Pancreas (tissue), 10 donors: Measurements from ENCODE around the gene RAPGEF4. TPM values are rescaled to one million over a fixed set of nuclear protein-coding genes. Genes with fewer than 3 reads are reported as not detected.
A peak's percentile ranks its signal among the peaks of the same experiment; 100 is the strongest.

ENCODE experiments used
- ATAC-seq, 4 donors: fragments of 200-7000 bp; cut with Tn5 transposase; one replicate each; pipeline versions ENCODE4 v1.8.0 to v1.9.1; 2020; ENCODE audit warnings: mild to moderate bottlenecking in 4 of 4, moderate library complexity in 4 of 4
- DNase-seq, 6 donors: peaks; one replicate each; pipeline ENCODE4 v3.0.0-alpha.2; 2020
- FAIRE-seq: peaks from 2 replicates; lab custom pipeline; 2012; peaks lifted over from hg19 to GRCh38; lab: Jason Lieb, UNC
- H3K27ac ChIP-seq, 4 donors: fragments of 200-600 bp; sonication (generic); 1 replicate in 3 of 4; 2 replicates in 1 of 4; pipeline versions ENCODE4 v1.5.0 to v1.8.0; 2020
- H3K27me3 ChIP-seq, 4 donors: fragments of 200-600 bp; one replicate each; pipeline ENCODE4 v1.8.0; 2021
- H3K36me3 ChIP-seq, 3 donors: fragments of 200-600 bp; sonication (generic) in 1 of 3; one replicate each; pipeline versions ENCODE4 v1.5.0 to v1.8.0; 2020 to 2021
- H3K4me1 ChIP-seq, 3 donors: fragments of 200-600 bp; one replicate each; pipeline ENCODE4 v1.8.0; 2021
- H3K4me3 ChIP-seq, 4 donors: fragments of 200-600 bp; sonication (generic) in 2 of 4; one replicate each; pipeline versions ENCODE4 v1.5.0 to v1.8.0; 2020 to 2021
- H3K9me3 ChIP-seq, 4 donors: fragments of 200-600 bp; one replicate each; pipeline ENCODE4 v1.8.0; 2021
- WGBS, 2 donors: extraction: QIAGEN DNeasy Blood & Tissue Kit; methylation state at CpG; one replicate each; pipeline ENCODE4 v1.1.7; 2013; 5-methylcytosine and 5-hydroxymethylcytosine counted together
- intact Hi-C, 3 donors: fragments of 100-400 bp; cut with DNase I; formaldehyde crosslinking; loops; one replicate each; pipeline versions ENCODE4 v1.11.1 to v1.14.2; 2022
- polyA plus RNA-seq, 2 donors: library from polyadenylated mRNA; stranded (reverse); fragments of 200-250 nt; gene quantifications; one replicate each; pipeline ENCODE4 v1.2.3, GENCODE V29; 2013
- total RNA-seq, 6 donors: library from RNA; stranded (reverse); fragmentation: NEBNext Ultra II Directional in 4 of 6; extraction: Animal tissue kit (Norgen Biotek cat#: 25700) in 4 of 6; gene quantifications; one replicate each; pipeline versions ENCODE4 v1.2.1 to v1.2.4, GENCODE V29; 2021 to 2023
- TF ChIP-seq, protein P1 (sequence below), 4 donors: fragments of 200-600 bp; sonication (generic) in 3 of 4; IDR thresholded peaks; one replicate each; pipeline versions ENCODE4 v1.5.0 to v1.8.0; 2021; ENCODE audit warnings: antibody characterized with exemption in 4 of 4
- donor health status: healthy with polysubstance abuse.
- donor health status: DM: no; HTN: no; CAD: no; lungs with moderate emphysema.
- donor health status: DM: no; HTN: no; CAD: no.
- donor health status: control.
- donor health status: control.
- donor health status: Bipolar disorder and iron deficiency.
- donor health status: DM: yes; HTN: yes; CAD: no.
- donor health status: DM: no; HTN: no; CAD: no.
- donor health status: DM: no; HTN: no; CAD: no.
- donor health status: DM: yes; HTN: yes; CAD: no.

The RAPGEF4 gene
- total and polyA plus RNA-seq, 8 donors = 2.1 to 9.0 (median 5.1) TPM

DNA sequence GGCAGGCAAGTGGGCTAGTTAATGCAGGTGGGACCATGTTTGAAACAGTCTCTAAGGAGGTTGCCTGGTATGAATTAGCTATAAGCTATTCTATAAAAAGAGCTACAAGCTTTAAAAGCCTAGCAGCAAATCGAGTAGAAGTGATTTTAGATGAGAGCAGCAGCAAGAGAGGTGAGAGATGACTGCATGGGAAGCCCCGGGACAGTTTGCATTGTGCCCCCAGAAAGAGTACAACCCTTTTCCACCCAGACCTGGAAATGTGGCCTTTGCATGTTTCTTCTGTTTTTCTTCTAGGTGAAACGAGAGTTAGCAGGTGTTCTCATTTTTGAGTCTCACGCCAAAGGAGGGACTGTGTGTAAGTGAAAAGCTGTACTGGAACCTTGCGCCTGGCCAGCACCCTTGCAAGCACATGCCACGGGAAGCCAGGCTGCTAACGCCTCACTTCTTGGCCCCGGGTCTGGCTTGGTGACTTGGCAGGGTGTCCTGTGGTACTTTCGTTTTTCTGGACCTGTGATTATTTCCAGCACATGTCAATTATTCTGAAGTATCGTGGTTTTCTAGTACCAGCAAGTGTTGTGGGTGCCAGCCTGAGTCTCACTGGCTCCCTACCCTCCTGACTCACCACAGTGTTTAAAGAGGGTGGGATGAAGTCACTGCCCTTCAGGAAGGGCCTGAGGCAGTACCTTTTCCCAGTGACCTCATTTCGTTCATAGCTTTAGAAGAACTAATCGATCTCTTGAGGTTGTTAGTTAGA, 249.7 kb downstream of the RAPGEF4 start:
- Histone ChIP-seq H3K27me3 (no peaks in the 10 kb centered on the region), H3K9me3 (no peaks in the 10 kb centered on the region), H3K4me3 (peak overlapping the region in 1 of 4 donors; percentile 15), H3K36me3 (no peaks in the 10 kb centered on the region), H3K27ac (peak overlapping the region in 2 of 4 donors; percentile 46 to 67), H3K4me1 (peaks cover 5 to 8% (median 7%) of the 10 kb centered on the region in 3 donors)
- FAIRE-seq (no peak), DNase-seq (peak; percentile 34 to 68 (median 64)), ATAC-seq (peak; percentile 94 to 97 (median 96))
- TF ChIP-seq, protein P1, sequence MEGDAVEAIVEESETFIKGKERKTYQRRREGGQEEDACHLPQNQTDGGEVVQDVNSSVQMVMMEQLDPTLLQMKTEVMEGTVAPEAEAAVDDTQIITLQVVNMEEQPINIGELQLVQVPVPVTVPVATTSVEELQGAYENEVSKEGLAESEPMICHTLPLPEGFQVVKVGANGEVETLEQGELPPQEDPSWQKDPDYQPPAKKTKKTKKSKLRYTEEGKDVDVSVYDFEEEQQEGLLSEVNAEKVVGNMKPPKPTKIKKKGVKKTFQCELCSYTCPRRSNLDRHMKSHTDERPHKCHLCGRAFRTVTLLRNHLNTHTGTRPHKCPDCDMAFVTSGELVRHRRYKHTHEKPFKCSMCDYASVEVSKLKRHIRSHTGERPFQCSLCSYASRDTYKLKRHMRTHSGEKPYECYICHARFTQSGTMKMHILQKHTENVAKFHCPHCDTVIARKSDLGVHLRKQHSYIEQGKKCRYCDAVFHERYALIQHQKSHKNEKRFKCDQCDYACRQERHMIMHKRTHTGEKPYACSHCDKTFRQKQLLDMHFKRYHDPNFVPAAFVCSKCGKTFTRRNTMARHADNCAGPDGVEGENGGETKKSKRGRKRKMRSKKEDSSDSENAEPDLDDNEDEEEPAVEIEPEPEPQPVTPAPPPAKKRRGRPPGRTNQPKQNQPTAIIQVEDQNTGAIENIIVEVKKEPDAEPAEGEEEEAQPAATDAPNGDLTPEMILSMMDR (IDR thresholded peaks at IDR 0.05) = no peak
- intact Hi-C loops = no loop called here
- 29 to 32% methylated on average over 12 of the region's 12 CpGs for WGBS, 2 donors

GRCh38 chr2:172986040-172986439, 250.4 kb downstream of the RAPGEF4 start:
- WGBS, 2 donors = 20 to 30% methylated on average over 2 of the region's 2 CpGs
- Histone ChIP-seq H3K4me1 (peaks cover 5 to 8% (median 7%) of the 10 kb centered on the region in 3 donors), H3K27me3 (no peaks in the 10 kb centered on the region), H3K9me3 (no peaks in the 10 kb centered on the region), H3K4me3 (no peak overlapping the region), H3K36me3 (no peaks in the 10 kb centered on the region), H3K27ac (peak overlapping the region in 2 of 4 donors; percentile 46 to 67)
- ATAC-seq (peak in 1 of 4 donors; percentile 40), DNase-seq (no peak), FAIRE-seq (no peak)
- TF ChIP-seq, protein P1 (IDR thresholded peaks at IDR 0.05) = no peak
- intact Hi-C loops = no loop called here

DNA sequence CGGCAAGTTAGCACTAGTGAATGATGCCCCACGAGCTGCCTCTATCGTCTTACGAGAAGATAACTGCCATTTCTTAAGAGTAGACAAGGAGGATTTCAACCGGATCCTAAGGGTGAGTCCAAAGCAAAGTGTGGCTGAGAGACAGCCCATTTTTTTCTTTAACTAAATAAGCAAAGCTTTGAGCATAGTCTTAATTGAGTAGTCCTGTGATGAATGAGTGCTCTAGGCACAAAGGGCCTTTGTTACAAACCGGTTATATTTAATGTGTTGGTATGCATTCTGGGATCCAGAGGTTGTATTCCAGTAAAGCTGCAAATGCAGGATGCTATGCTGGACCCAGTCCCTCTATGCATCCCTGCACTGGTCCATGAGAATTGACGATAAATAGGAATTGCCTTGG, 253.1 kb downstream of the RAPGEF4 start:
- Histone ChIP-seq H3K36me3 (no peaks in the 10 kb centered on the region), H3K27ac (no peak overlapping the region), H3K27me3 (no peaks in the 10 kb centered on the region), H3K4me1 (peaks cover 5 to 8% (median 7%) of the 10 kb centered on the region in 3 donors), H3K9me3 (no peaks in the 10 kb centered on the region), H3K4me3 (no peak overlapping the region)
- WGBS, 2 donors = 73 to 75% methylated on average over 7 of the region's 7 CpGs
- no peak for FAIRE-seq
- intact Hi-C loops = no loop called here
- DNase-seq = no peak
- TF ChIP-seq, protein P1 (IDR thresholded peaks at IDR 0.05) = no peak
- no peak for ATAC-seq

- FAIRE-seq (no peak), DNase-seq (no peak), ATAC-seq (no peak)
- Histone ChIP-seq H3K27ac (no peak overlapping the region), H3K27me3 (no peaks in the 10 kb centered on the region), H3K4me3 (no peak overlapping the region), H3K36me3 (no peaks in the 10 kb centered on the region), H3K9me3 (no peaks in the 10 kb centered on the region), H3K4me1 (peaks cover 1 to 4% (median 3%) of the 10 kb centered on the region in 3 donors)
- intact Hi-C loops = no loop called here
- 91 to 95% methylated on average over 7 of the region's 7 CpGs for WGBS, 2 donors
- TF ChIP-seq, protein P1 (IDR thresholded peaks at IDR 0.05) = no peak
Observed at GRCh38 chr2:172991031-172991430, 255.4 kb downstream of the RAPGEF4 start.

GRCh38 chr2:172993139-172993538, 257.5 kb downstream of the RAPGEF4 start:
- intact Hi-C loops = no loop called here
- Histone ChIP-seq H3K27me3 (no peaks in the 10 kb centered on the region), H3K27ac (no peak overlapping the region), H3K9me3 (no peaks in the 10 kb centered on the region), H3K36me3 (no peaks in the 10 kb centered on the region), H3K4me1 (no peaks in the 10 kb centered on the region), H3K4me3 (no peak overlapping the region)
- TF ChIP-seq, protein P1 (IDR thresholded peaks at IDR 0.05) = no peak
- WGBS, 2 donors = 90 to 94% methylated on average over 4 of the region's 4 CpGs
- no peak for DNase-seq
- FAIRE-seq = no peak
- no peak for ATAC-seq
